ENCODE results near the gene THSD7A. TPM values are rescaled to one million over a fixed set of nuclear protein-coding genes. Genes with fewer than 3 reads are reported as not detected.

THSD7A gene
- total RNA-seq, 1 experiment from 2014 or later = 0.68 TPM

GRCh38 chr7:11709196-11709595 is 122.8 kb downstream of the THSD7A start:
- peaks cover 16% of the 10 kb centered on the region for H3K4me1 Mint-ChIP-seq
- CTCF ChIA-PET = no interaction called here
- DNase-seq (ENCODE audit: low spot score) = no peak
- no peak for ATAC-seq
- H3K27ac Mint-ChIP-seq = no peak overlapping the region
- H3K4me3 Mint-ChIP-seq = no peak overlapping the region
- TF ChIP-seq TCF7 (CRISPR knock-in tag; IDR thresholded peaks at IDR 0.05; ENCODE audit: low read depth) (no peak), MXD4 (CRISPR knock-in tag; IDR thresholded peaks at IDR 0.05; ENCODE audit: borderline replicate concordance) (no peak), IRF1 (CRISPR knock-in tag; IDR thresholded peaks at IDR 0.05) (no peak), ZNF121 (CRISPR knock-in tag; IDR thresholded peaks at IDR 0.05) (no peak), ZBTB21 (CRISPR knock-in tag; IDR thresholded peaks at IDR 0.05; ENCODE audit: borderline replicate concordance) (no peak), RORB (CRISPR knock-in tag; IDR thresholded peaks at IDR 0.05) (no peak), STAT6 (CRISPR knock-in tag; conservative IDR thresholded peaks at IDR 0.05; ENCODE audit: low read depth) (no peak)
- TF ChIP-seq, protein P1, sequence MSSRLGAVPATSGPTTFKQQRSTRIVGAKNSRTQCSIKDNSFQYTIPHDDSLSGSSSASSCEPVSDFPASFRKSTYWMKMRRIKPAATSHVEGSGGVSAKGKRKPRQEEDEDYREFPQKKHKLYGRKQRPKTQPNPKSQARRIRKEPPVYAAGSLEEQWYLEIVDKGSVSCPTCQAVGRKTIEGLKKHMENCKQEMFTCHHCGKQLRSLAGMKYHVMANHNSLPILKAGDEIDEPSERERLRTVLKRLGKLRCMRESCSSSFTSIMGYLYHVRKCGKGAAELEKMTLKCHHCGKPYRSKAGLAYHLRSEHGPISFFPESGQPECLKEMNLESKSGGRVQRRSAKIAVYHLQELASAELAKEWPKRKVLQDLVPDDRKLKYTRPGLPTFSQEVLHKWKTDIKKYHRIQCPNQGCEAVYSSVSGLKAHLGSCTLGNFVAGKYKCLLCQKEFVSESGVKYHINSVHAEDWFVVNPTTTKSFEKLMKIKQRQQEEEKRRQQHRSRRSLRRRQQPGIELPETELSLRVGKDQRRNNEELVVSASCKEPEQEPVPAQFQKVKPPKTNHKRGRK (CRISPR knock-in tag; IDR thresholded peaks at IDR 0.05; ENCODE audit: borderline replicate concordance) = no peak
- TF ChIP-seq, protein P2, sequence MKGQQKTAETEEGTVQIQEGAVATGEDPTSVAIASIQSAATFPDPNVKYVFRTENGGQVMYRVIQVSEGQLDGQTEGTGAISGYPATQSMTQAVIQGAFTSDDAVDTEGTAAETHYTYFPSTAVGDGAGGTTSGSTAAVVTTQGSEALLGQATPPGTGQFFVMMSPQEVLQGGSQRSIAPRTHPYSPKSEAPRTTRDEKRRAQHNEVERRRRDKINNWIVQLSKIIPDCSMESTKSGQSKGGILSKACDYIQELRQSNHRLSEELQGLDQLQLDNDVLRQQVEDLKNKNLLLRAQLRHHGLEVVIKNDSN (CRISPR knock-in tag; IDR thresholded peaks at IDR 0.05) = no peak
- no peaks in the 10 kb centered on the region for H3K27me3 Mint-ChIP-seq (ENCODE audit: low read depth)
- POLR2A ChIA-PET = no interaction called here
- H3K9me3 Mint-ChIP-seq = no peaks in the 10 kb centered on the region
- H3K36me3 Mint-ChIP-seq = no peaks in the 10 kb centered on the region

DNA sequence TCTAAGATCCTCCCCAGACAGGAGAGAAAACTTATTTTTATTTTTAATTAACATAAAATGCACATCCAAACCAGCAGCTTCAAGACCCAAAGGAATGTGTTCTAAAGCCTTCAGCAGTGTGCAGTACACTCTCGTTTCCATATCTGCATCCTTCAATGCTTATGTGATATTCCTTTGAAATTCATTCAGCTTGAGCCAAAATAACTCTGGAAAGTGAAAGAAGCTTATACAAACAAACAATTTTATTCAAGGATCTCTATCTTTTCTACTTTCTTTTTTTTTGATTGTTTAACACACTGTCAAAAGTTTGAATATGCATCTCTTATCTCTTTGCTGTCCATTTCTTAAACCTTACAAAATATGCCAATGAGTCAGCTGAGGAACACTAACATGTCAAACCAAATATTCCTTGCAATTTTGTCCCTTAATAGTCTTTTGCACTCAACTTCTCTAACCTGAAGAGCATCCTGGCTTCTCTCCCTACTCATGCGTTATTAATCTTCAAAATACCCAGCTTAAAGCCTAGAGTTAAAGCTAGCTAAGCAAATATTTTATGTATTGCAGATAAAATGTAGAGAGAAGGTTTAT is 124.3 kb downstream of the THSD7A start:
- Mint-ChIP-seq H3K27ac (no peak overlapping the region), H3K36me3 (no peaks in the 10 kb centered on the region), H3K4me1 (peaks cover 9% of the 10 kb centered on the region), H3K9me3 (no peaks in the 10 kb centered on the region), H3K27me3 (ENCODE audit: low read depth) (no peaks in the 10 kb centered on the region), H3K4me3 (no peak overlapping the region)
- ATAC-seq (no peak), DNase-seq (ENCODE audit: low spot score) (no peak)
- ChIA-PET CTCF (no interaction called here), POLR2A (no interaction called here)
- TF ChIP-seq SP1 (CRISPR knock-in tag; conservative IDR thresholded peaks at IDR 0.05) = no peak
- TF ChIP-seq ETV6 (CRISPR knock-in tag; IDR thresholded peaks at IDR 0.05) = no peak
- no peak for TF ChIP-seq FOXP4 (CRISPR knock-in tag; IDR thresholded peaks at IDR 0.05)
- no peak for TF ChIP-seq TP53 (CRISPR knock-in tag; IDR thresholded peaks at IDR 0.05)
- no peak for TF ChIP-seq ZNF416 (CRISPR knock-in tag; IDR thresholded peaks at IDR 0.05)
- no peak for TF ChIP-seq MAX (CRISPR knock-in tag; IDR thresholded peaks at IDR 0.05)
- no peak for TF ChIP-seq TEAD4 (CRISPR knock-in tag; IDR thresholded peaks at IDR 0.05)
- TF ChIP-seq, protein P3, sequence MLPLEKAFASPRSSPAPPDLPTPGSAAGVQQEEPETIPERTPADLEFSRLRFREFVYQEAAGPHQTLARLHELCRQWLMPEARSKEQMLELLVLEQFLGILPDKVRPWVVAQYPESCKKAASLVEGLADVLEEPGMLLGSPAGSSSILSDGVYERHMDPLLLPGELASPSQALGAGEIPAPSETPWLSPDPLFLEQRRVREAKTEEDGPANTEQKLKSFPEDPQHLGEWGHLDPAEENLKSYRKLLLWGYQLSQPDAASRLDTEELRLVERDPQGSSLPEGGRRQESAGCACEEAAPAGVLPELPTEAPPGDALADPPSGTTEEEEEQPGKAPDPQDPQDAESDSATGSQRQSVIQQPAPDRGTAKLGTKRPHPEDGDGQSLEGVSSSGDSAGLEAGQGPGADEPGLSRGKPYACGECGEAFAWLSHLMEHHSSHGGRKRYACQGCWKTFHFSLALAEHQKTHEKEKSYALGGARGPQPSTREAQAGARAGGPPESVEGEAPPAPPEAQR (CRISPR knock-in tag; IDR thresholded peaks at IDR 0.05) = no peak
- no peak for TF ChIP-seq ZNF532 (CRISPR knock-in tag; IDR thresholded peaks at IDR 0.05; ENCODE audit: borderline replicate concordance)
- TF ChIP-seq, protein P4, sequence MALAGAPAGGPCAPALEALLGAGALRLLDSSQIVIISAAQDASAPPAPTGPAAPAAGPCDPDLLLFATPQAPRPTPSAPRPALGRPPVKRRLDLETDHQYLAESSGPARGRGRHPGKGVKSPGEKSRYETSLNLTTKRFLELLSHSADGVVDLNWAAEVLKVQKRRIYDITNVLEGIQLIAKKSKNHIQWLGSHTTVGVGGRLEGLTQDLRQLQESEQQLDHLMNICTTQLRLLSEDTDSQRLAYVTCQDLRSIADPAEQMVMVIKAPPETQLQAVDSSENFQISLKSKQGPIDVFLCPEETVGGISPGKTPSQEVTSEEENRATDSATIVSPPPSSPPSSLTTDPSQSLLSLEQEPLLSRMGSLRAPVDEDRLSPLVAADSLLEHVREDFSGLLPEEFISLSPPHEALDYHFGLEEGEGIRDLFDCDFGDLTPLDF (CRISPR knock-in tag; IDR thresholded peaks at IDR 0.05) = no peak
